ENCODE measurements around the gene SMARCD1. TPM values are rescaled to one million over a fixed set of nuclear protein-coding genes. Genes with fewer than 3 reads are reported as not detected.
A peak's percentile ranks its signal among the peaks of the same experiment; 100 is the strongest.

Gene SMARCD1
- total and polyA plus RNA-seq, 4 donors = 4.6 to 24.4 (median 15.3) TPM

- DNase-seq (ENCODE audit: low spot score) = peak; percentile 57
These were observed 3.6 kb downstream of the SMARCD1 start for GRCh38 chr12:50088577-50089335.

DNA sequence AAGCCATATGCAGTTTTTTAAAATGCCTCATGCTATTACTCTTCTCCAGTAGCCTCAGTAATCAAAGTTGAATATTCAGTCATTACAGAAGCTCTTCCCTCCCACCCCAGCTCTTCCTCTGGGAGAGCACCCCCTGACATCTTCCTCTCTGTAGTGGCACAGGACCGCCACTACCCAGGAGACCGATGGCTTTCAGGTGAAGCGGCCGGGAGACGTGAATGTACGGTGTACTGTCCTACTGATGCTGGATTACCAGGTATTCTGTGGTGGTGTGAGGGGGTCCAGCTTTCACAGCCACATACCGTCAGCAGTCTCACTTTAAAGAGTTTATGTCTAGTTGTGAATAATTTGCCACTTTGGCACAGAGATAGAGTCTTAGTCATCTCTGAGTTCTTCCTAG is 4.6 kb downstream of the SMARCD1 start:
- DNase-seq (ENCODE audit: low spot score) = no peak
- Histone ChIP-seq H3K4me1 (ENCODE audit: control insufficient read depth in 4 of 4, insufficient read depth in 4 of 4, low read length in 3 of 4) (peaks cover 0 to 15% (median 7%) of the 10 kb centered on the region in 4 donors), H3K9me3 (ENCODE audit: control insufficient read depth in 4 of 4, low read length in 3 of 4) (no peaks in the 10 kb centered on the region), H3K36me3 (ENCODE audit: control insufficient read depth in 4 of 4, insufficient read depth in 3 of 4, low read depth in 1 of 4, low read length in 3 of 4) (peaks cover 20 to 53% (median 40%) of the 10 kb centered on the region in 4 donors), H3K9ac (ENCODE audit: low read depth in 1 of 2, low read length in 2 of 2) (no peak overlapping the region), H3K27ac (ENCODE audit: low read depth in 1 of 2, low read length in 2 of 2) (no peak overlapping the region), H3K4me3 (ENCODE audit: low read depth in 1 of 3, low read length in 3 of 3) (no peak overlapping the region), H3K27me3 (ENCODE audit: control insufficient read depth in 4 of 4, insufficient read depth in 4 of 4, low read length in 3 of 4) (no peaks in the 10 kb centered on the region)
- TF ChIP-seq, protein P1, sequence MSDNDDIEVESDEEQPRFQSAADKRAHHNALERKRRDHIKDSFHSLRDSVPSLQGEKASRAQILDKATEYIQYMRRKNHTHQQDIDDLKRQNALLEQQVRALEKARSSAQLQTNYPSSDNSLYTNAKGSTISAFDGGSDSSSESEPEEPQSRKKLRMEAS (IDR thresholded peaks at IDR 0.05) = no peak
- TF ChIP-seq EGR1 (IDR thresholded peaks at IDR 0.05; ENCODE audit: low read depth in 2 of 2) = no peak
- no peak for TF ChIP-seq YY1 (IDR thresholded peaks at IDR 0.05)
- no peak for TF ChIP-seq TAF1 (conservative IDR thresholded peaks at IDR 0.05)
- TF ChIP-seq FOXA2 (IDR thresholded peaks at IDR 0.05) = no peak
- TF ChIP-seq, protein P2, sequence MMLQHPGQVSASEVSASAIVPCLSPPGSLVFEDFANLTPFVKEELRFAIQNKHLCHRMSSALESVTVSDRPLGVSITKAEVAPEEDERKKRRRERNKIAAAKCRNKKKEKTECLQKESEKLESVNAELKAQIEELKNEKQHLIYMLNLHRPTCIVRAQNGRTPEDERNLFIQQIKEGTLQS (IDR thresholded peaks at IDR 0.05) = no peak
- no peak for TF ChIP-seq HNF4G (IDR thresholded peaks at IDR 0.05)
- no peak for TF ChIP-seq GABPA (IDR thresholded peaks at IDR 0.05 in 1 of 2, conservative IDR thresholded peaks at IDR 0.05 in 1 of 2)
- no peak for TF ChIP-seq RAD21 (IDR thresholded peaks at IDR 0.05)
- TF ChIP-seq ZBTB33 (IDR thresholded peaks at IDR 0.05) = no peak
- TF ChIP-seq JUND (IDR thresholded peaks at IDR 0.05) = no peak
- TF ChIP-seq NR2F2 (IDR thresholded peaks at IDR 0.05) = no peak
- TF ChIP-seq FOXA1 (IDR thresholded peaks at IDR 0.05) = no peak
- TF ChIP-seq RXRA (IDR thresholded peaks at IDR 0.05) = no peak
- WGBS = 96% methylated on average over 7 of the region's 7 CpGs

More at GRCh38 chr12:50088577-50089335, 3.6 kb downstream of the SMARCD1 start:
- H3K27me3 ChIP-seq (ENCODE audit: control insufficient read depth in 4 of 4, insufficient read depth in 4 of 4, low read length in 3 of 4) = no peaks in the 10 kb centered on the region
- H3K36me3 ChIP-seq (ENCODE audit: control insufficient read depth in 4 of 4, insufficient read depth in 3 of 4, low read depth in 1 of 4, low read length in 3 of 4) = peaks cover 14 to 44% (median 34%) of the 10 kb centered on the region in 4 donors
- H3K9ac ChIP-seq (ENCODE audit: low read depth in 1 of 2, low read length in 2 of 2) = peak overlapping the region in 1 of 2 donors; percentile 9
- no peak overlapping the region for H3K27ac ChIP-seq (ENCODE audit: low read depth in 1 of 2, low read length in 2 of 2)
- WGBS = 18% methylated on average over 3 of the region's 3 CpGs
- no peaks in the 10 kb centered on the region for H3K9me3 ChIP-seq (ENCODE audit: control insufficient read depth in 4 of 4, low read length in 3 of 4)
- H3K4me1 ChIP-seq (ENCODE audit: control insufficient read depth in 4 of 4, insufficient read depth in 4 of 4, low read length in 3 of 4) = peaks cover 0 to 20% (median 9%) of the 10 kb centered on the region in 4 donors
- H3K4me3 ChIP-seq (ENCODE audit: low read depth in 1 of 3, low read length in 3 of 3) = no peak overlapping the region
- no peak for TF ChIP-seq GABPA (IDR thresholded peaks at IDR 0.05 in 1 of 2, conservative IDR thresholded peaks at IDR 0.05 in 1 of 2)
- no peak for TF ChIP-seq FOXA2 (IDR thresholded peaks at IDR 0.05)
- TF ChIP-seq, protein P3, sequence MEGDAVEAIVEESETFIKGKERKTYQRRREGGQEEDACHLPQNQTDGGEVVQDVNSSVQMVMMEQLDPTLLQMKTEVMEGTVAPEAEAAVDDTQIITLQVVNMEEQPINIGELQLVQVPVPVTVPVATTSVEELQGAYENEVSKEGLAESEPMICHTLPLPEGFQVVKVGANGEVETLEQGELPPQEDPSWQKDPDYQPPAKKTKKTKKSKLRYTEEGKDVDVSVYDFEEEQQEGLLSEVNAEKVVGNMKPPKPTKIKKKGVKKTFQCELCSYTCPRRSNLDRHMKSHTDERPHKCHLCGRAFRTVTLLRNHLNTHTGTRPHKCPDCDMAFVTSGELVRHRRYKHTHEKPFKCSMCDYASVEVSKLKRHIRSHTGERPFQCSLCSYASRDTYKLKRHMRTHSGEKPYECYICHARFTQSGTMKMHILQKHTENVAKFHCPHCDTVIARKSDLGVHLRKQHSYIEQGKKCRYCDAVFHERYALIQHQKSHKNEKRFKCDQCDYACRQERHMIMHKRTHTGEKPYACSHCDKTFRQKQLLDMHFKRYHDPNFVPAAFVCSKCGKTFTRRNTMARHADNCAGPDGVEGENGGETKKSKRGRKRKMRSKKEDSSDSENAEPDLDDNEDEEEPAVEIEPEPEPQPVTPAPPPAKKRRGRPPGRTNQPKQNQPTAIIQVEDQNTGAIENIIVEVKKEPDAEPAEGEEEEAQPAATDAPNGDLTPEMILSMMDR (IDR thresholded peaks at IDR 0.05; ENCODE audit: low read depth, low read length, missing input control) = peak; percentile 76
- TF ChIP-seq YY1 (IDR thresholded peaks at IDR 0.05) = no peak
- TF ChIP-seq RAD21 (IDR thresholded peaks at IDR 0.05) = peak; percentile 81 to 87
- TF ChIP-seq, protein P2 (IDR thresholded peaks at IDR 0.05) = no peak
- TF ChIP-seq FOXA1 (IDR thresholded peaks at IDR 0.05) = no peak
- TF ChIP-seq HNF4G (IDR thresholded peaks at IDR 0.05) = no peak
- TF ChIP-seq SP1 (IDR thresholded peaks at IDR 0.05) = peak; percentile 9
- TF ChIP-seq RXRA (IDR thresholded peaks at IDR 0.05) = no peak
- TF ChIP-seq HNF4A (conservative IDR thresholded peaks at IDR 0.05) = peak in 1 of 2 donors; percentile 12
- no peak for TF ChIP-seq NR2F2 (IDR thresholded peaks at IDR 0.05)
- no peak for TF ChIP-seq EGR1 (IDR thresholded peaks at IDR 0.05; ENCODE audit: low read depth in 2 of 2)
